ENCODE measurements around the gene HID1.

DNA sequence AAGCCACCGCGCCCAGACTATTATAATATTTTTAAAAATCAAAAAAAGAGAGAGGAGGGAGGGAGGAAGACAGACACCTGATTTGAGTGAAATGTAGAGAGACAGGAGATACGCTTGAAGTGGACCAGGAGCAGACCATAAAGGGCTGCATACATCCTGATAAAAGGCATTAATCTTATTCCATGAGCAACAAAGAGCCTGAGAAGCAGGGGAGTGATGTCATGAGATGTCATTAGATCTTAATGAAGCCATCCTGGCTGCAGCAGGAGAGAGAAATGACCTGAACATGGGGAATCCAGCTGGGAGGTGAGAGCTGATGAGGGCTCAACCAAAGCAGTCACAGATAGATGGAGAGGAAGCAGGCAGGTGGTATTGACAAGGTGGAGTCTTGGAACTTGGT is 5.2 kb upstream of the HID1 start:
- TF ChIP-seq ZNF8 (CRISPR knock-in tag; IDR thresholded peaks at IDR 0.05) (no peak), ZFP3 (CRISPR knock-in tag; IDR thresholded peaks at IDR 0.05) (no peak)
- TF ChIP-seq, protein P1, sequence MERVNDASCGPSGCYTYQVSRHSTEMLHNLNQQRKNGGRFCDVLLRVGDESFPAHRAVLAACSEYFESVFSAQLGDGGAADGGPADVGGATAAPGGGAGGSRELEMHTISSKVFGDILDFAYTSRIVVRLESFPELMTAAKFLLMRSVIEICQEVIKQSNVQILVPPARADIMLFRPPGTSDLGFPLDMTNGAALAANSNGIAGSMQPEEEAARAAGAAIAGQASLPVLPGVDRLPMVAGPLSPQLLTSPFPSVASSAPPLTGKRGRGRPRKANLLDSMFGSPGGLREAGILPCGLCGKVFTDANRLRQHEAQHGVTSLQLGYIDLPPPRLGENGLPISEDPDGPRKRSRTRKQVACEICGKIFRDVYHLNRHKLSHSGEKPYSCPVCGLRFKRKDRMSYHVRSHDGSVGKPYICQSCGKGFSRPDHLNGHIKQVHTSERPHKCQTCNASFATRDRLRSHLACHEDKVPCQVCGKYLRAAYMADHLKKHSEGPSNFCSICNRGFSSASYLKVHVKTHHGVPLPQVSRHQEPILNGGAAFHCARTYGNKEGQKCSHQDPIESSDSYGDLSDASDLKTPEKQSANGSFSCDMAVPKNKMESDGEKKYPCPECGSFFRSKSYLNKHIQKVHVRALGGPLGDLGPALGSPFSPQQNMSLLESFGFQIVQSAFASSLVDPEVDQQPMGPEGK (CRISPR knock-in tag; IDR thresholded peaks at IDR 0.05; ENCODE audit: borderline replicate concordance): no peak

Measured in SK-N-SH treated with all-trans-retinoic acid at 6 μM for 48 hours (cell line).